OCI-LY1 (cell line): ENCODE results near the gene PRSS23.

Source experiments
- H2AFZ ChIP-seq: fragments of 200-600 bp; sonication (generic), shearing (Covaris generic); 2 replicates; pipeline ENCODE4 v1.6.0; 2014; ENCODE audit warnings: antibody characterized with exemption, mild to moderate bottlenecking, low read length
- H3F3A ChIP-seq: fragments of 200-600 bp; sonication (generic), shearing (Covaris generic); 2 replicates; pipeline ENCODE4 v1.6.0; 2014; ENCODE audit warnings: mild to moderate bottlenecking, antibody characterized with exemption, low read length, moderate library complexity; ENCODE audit not compliant: insufficient read depth
- H3K27ac ChIP-seq: fragments of 200-600 bp; sonication (generic); 2 replicates; pipeline ENCODE4 v1.5.1; 2014; ENCODE audit warnings: low read length, mixed run types, mild to moderate bottlenecking, low read depth; ENCODE audit not compliant: poor library complexity, severe bottlenecking
- H3K27me3 ChIP-seq: fragments of 200-600 bp; sonication (generic); 2 replicates; pipeline ENCODE4 v1.6.0; 2014; ENCODE audit warnings: antibody characterized with exemption, mild to moderate bottlenecking, low read length, moderate library complexity; ENCODE audit not compliant: insufficient read depth
- H3K36me3 ChIP-seq: fragments of 200-600 bp; sonication (generic); 2 replicates; pipeline ENCODE4 v1.6.1; 2014; ENCODE audit warnings: mild to moderate bottlenecking, antibody characterized with exemption, low read length, moderate library complexity, mixed read lengths; ENCODE audit not compliant: insufficient read depth
- H3K4me1 ChIP-seq: fragments of 200-600 bp; sonication (generic); 2 replicates; pipeline ENCODE4 v1.5.1; 2014; ENCODE audit warnings: mild to moderate bottlenecking, low read length, moderate library complexity; ENCODE audit not compliant: insufficient read depth, severe bottlenecking
- H3K4me2 ChIP-seq: fragments of 200-600 bp; sonication (generic), shearing (Covaris generic); 2 replicates; pipeline ENCODE4 v1.6.1; 2014; ENCODE audit warnings: low read length
- H3K4me3 ChIP-seq: fragments of 200-600 bp; sonication (generic); 2 replicates; pipeline ENCODE4 v1.5.1; 2014; ENCODE audit warnings: low read length, low read depth, mild to moderate bottlenecking, mixed read lengths; ENCODE audit not compliant: poor library complexity, severe bottlenecking
- H3K79me2 ChIP-seq: fragments of 200-600 bp; shearing (Covaris generic); 2 replicates; pipeline ENCODE4 v1.6.1; 2016; ENCODE audit warnings: mixed run types, low read length, mixed read lengths; ENCODE audit not compliant: insufficient read depth
- H3K9ac ChIP-seq: fragments of 200-600 bp; sonication (generic), shearing (Covaris generic); 2 replicates; pipeline ENCODE4 v1.6.1; 2014; ENCODE audit warnings: mild to moderate bottlenecking, low read length, mixed read lengths
- H3K9me2 ChIP-seq: fragments of 200-600 bp; sonication (generic), shearing (Covaris generic); 2 replicates; pipeline ENCODE4 v1.6.1; 2014; ENCODE audit warnings: low read depth, mild to moderate bottlenecking, low read length, mixed read lengths
- H3K9me3 ChIP-seq: fragments of 200-600 bp; shearing (Covaris generic); 2 replicates; pipeline ENCODE4 v1.6.1; 2014; ENCODE audit warnings: low read length, mixed read lengths
- H4K20me1 ChIP-seq: fragments of 200-600 bp; sonication (generic), shearing (Covaris generic); 2 replicates; pipeline ENCODE4 v1.6.0; 2016; ENCODE audit warnings: mild to moderate bottlenecking, low read length; ENCODE audit not compliant: insufficient read depth
- CTCF ChIP-seq: fragments of 200-600 bp; sonication (generic), shearing (Covaris generic); IDR thresholded peaks from 2 replicates; pipeline ENCODE4 v1.5.1; 2017; ENCODE audit warnings: mild to moderate bottlenecking, antibody characterized with exemption, low read length, moderate library complexity, mixed read lengths
- EZH2 ChIP-seq: fragments of 200-600 bp; sonication (generic), shearing (Covaris generic); IDR thresholded peaks from 2 replicates; pipeline ENCODE4 v1.8.0; 2017; ENCODE audit warnings: borderline replicate concordance, mixed run types, mild to moderate bottlenecking, antibody characterized with exemption, low read length, moderate library complexity, mixed read lengths

Gene PRSS23

GRCh38 chr11:86848132-86848531, 47.8 kb downstream of the PRSS23 start:
- no peaks in the 10 kb centered on the region for H3K27me3 ChIP-seq
- H3K9me2 ChIP-seq: no peaks in the 10 kb centered on the region
- TF ChIP-seq CTCF: no peak
- no peaks in the 10 kb centered on the region for H3K79me2 ChIP-seq
- H2AFZ ChIP-seq: no peak overlapping the region
- no peak overlapping the region for H3K9ac ChIP-seq
- H3K9me3 ChIP-seq: no peaks in the 10 kb centered on the region
- no peaks in the 10 kb centered on the region for H3K36me3 ChIP-seq
- H3F3A ChIP-seq: no peaks in the 10 kb centered on the region
- H3K27ac ChIP-seq: no peak overlapping the region
- H3K4me3 ChIP-seq: no peak overlapping the region
- no peak overlapping the region for H3K4me2 ChIP-seq
- H3K4me1 ChIP-seq: no peaks in the 10 kb centered on the region
- H4K20me1 ChIP-seq: no peaks in the 10 kb centered on the region

DNA sequence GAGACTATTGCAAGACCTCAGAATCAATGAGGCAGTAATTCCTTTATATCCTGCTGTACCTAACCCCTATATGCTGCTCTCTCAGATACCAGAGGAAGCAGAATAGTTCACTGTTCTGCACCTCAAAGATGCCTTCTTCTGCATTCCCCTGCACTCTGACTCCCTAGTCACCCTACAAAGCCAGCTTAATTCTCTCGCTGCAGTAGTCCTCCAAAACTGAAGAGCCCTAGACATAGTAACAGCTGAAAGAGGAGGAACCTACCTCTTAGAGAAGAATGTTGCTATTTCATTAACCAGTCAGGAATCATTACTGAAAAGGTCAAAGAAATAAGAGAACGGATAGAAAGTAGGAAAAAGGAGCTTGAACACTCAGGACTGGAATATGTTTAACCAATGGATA, 49.3 kb downstream of the PRSS23 start:
- no peak overlapping the region for H2AFZ ChIP-seq
- H4K20me1 ChIP-seq: no peaks in the 10 kb centered on the region
- no peak overlapping the region for H3K9ac ChIP-seq
- no peaks in the 10 kb centered on the region for H3K9me2 ChIP-seq
- TF ChIP-seq CTCF: no peak
- no peak for TF ChIP-seq EZH2
- H3K9me3 ChIP-seq: no peaks in the 10 kb centered on the region
- H3K4me3 ChIP-seq: no peak overlapping the region
- H3K4me1 ChIP-seq: no peaks in the 10 kb centered on the region
- H3K27ac ChIP-seq: no peak overlapping the region
- no peak overlapping the region for H3K4me2 ChIP-seq
- H3K79me2 ChIP-seq: no peaks in the 10 kb centered on the region
- no peaks in the 10 kb centered on the region for H3K36me3 ChIP-seq
- no peaks in the 10 kb centered on the region for H3K27me3 ChIP-seq
- no peaks in the 10 kb centered on the region for H3F3A ChIP-seq
